Fibroblast of gingiva (primary cell): ENCODE measurements around the gene FUS.
"Not testable (repeated sequence)": the region's sequence is repeated elsewhere in the genome, so short reads cannot be mapped to it uniquely, and the experiment has no call there.

Experiments
- DNase-seq: peaks from one replicate; pipeline ENCODE4 v3.0.0-alpha.2; 2011; ENCODE audit warnings: low read depth

Gene FUS

GRCh38 chr16:31179747-31180459 lies at the start of gene FUS:
Gene FUS, plus strand, starts transcription at chr16:31180139. Its CDS starts 76 bp downstream, at chr16:31180215.
- peak; percentile 87 for DNase-seq

- no peak for DNase-seq
Measured at GRCh38 chr16:31130336-31130891, 49.5 kb upstream of the FUS start.

- no peak for DNase-seq
Measured at GRCh38 chr16:31130899-31131298, 49.0 kb upstream of the FUS start.

GRCh38 chr16:31131416-31131815 lies 48.5 kb upstream of the FUS start:
- DNase-seq, result no peak

GRCh38 chr16:31131841-31132271 lies 48.1 kb upstream of the FUS start:
- no peak for DNase-seq

GRCh38 chr16:31132303-31132979 lies 47.5 kb upstream of the FUS start:
- no peak for DNase-seq

- DNase-seq, result no peak
Measured at GRCh38 chr16:31133046-31133501, 46.9 kb upstream of the FUS start.

GRCh38 chr16:31134091-31134571 lies 45.8 kb upstream of the FUS start:
- no peak for DNase-seq

GRCh38 chr16:31134625-31135534 lies 45.1 kb upstream of the FUS start:
- DNase-seq, result no peak

- DNase-seq, result no peak
Measured at GRCh38 chr16:31135535-31136286, 44.2 kb upstream of the FUS start, which contains the start of gene PRSS8. Gene PRSS8, minus strand, starts transcription at chr16:31135727. Its CDS starts 229 bp downstream, at chr16:31135498.

GRCh38 chr16:31136287-31136662 lies 43.7 kb upstream of the FUS start:
- DNase-seq, result no peak

GRCh38 chr16:31136822-31137499 lies 43.0 kb upstream of the FUS start:
- not testable (repeated sequence) for DNase-seq

- DNase-seq, result peak; percentile 36
Measured at GRCh38 chr16:31138621-31139578, 41.0 kb upstream of the FUS start.

GRCh38 chr16:31141071-31141469 lies 38.9 kb upstream of the FUS start:
- not testable (repeated sequence) for DNase-seq

GRCh38 chr16:31141489-31142108 lies 38.3 kb upstream of the FUS start:
- no peak for DNase-seq

- peak; percentile 98 for DNase-seq
Measured at GRCh38 chr16:31142109-31143010, 37.6 kb upstream of the FUS start.

GRCh38 chr16:31143011-31143693 lies 36.8 kb upstream of the FUS start:
- no peak for DNase-seq
